Neural cell (in vitro differentiated cells): ENCODE results near the gene FHIT. TPM values are rescaled to one million over a fixed set of nuclear protein-coding genes. Genes with fewer than 3 reads are reported as not detected.

Experiments
- H2AFZ ChIP-seq: fragments of 200-600, 300-800 bp; sonication (generic), shearing (Covaris generic); 2 replicates; pipeline ENCODE4 v1.6.0; 2014; ENCODE audit warnings: low read depth, mild to moderate bottlenecking, antibody characterized with exemption, low read length, moderate library complexity
- H3F3A ChIP-seq: fragments of 200-600 bp; shearing (Covaris generic); 2 replicates; pipeline ENCODE4 v1.6.1; 2016; ENCODE audit warnings: mild to moderate bottlenecking, moderate library complexity, mixed read lengths, antibody characterized with exemption, low read length; ENCODE audit not compliant: insufficient read depth, poor library complexity, severe bottlenecking
- H3K27ac ChIP-seq: fragments of 200-600, 300-800 bp; sonication (generic), shearing (Covaris generic); 2 replicates; pipeline ENCODE4 v1.5.1; 2014; ENCODE audit warnings: mild to moderate bottlenecking, low read length, moderate library complexity
- H3K27me3 ChIP-seq: fragments of 300-800, 200-600 bp; sonication (generic), shearing (Covaris generic); 2 replicates; pipeline ENCODE4 v1.6.0; 2014; ENCODE audit warnings: mild to moderate bottlenecking, low read depth, low read length, moderate library complexity; ENCODE audit not compliant: insufficient read depth
- H3K36me3 ChIP-seq: fragments of 300-800, 200-600 bp; sonication (generic), shearing (Covaris generic); 2 replicates; pipeline ENCODE4 v1.5.1; 2014; ENCODE audit warnings: mild to moderate bottlenecking, antibody characterized with exemption, low read length, moderate library complexity; ENCODE audit not compliant: insufficient read depth
- H3K4me2 ChIP-seq: fragments of 300-800, 200-600 bp; sonication (generic), shearing (Covaris generic); 2 replicates; pipeline ENCODE4 v1.6.0; 2014; ENCODE audit warnings: mild to moderate bottlenecking, low read length
- H3K4me3 ChIP-seq: fragments of 300-800, 200-600 bp; sonication (generic), shearing (Covaris generic); 2 replicates; pipeline ENCODE4 v1.5.1; 2014; ENCODE audit warnings: mild to moderate bottlenecking, low read length, moderate library complexity
- H3K79me2 ChIP-seq: fragments of 200-600 bp; shearing (Covaris generic); replicated peaks from 2 replicates; pipeline ENCODE4 v1.6.0; 2014; ENCODE audit warnings: mild to moderate bottlenecking, low read length, moderate library complexity; ENCODE audit not compliant: insufficient read depth
- H3K9ac ChIP-seq: fragments of 300-800, 200-600 bp; sonication (generic), shearing (Covaris generic); 2 replicates; pipeline ENCODE4 v1.6.1; 2016; ENCODE audit warnings: mild to moderate bottlenecking, low read length, mixed read lengths
- H3K9me2 ChIP-seq: fragments of 200-600 bp; shearing (Covaris generic); 2 replicates; pipeline ENCODE4 v1.6.1; 2016; ENCODE audit warnings: mild to moderate bottlenecking, low read length, mixed read lengths; ENCODE audit not compliant: insufficient read depth
- H3K9me3 ChIP-seq: fragments of 200-600, 300-800 bp; sonication (generic), shearing (Covaris generic); 2 replicates; pipeline ENCODE4 v1.6.1; 2016; ENCODE audit warnings: mild to moderate bottlenecking, mixed run types, low read length, moderate library complexity, mixed read lengths
- H4K20me1 ChIP-seq: fragments of 200-600 bp; shearing (Covaris generic); 2 replicates; pipeline ENCODE4 v1.6.1; 2016; ENCODE audit warnings: mild to moderate bottlenecking, mixed run types; ENCODE audit not compliant: insufficient read depth
- CTCF ChIP-seq: fragments of 450-650 bp; IDR thresholded peaks from 2 replicates; pipeline ENCODE4 v1.5.1; 2014; ENCODE audit warnings: antibody characterized with exemption, mild to moderate bottlenecking, moderate library complexity; ENCODE audit not compliant: poor library complexity, severe bottlenecking
- EP300 ChIP-seq: fragments of 450-650 bp; conservative IDR thresholded peaks from 2 replicates; pipeline ENCODE4 v1.6.1; 2014; ENCODE audit warnings: antibody characterized with exemption, mild to moderate bottlenecking, moderate library complexity; ENCODE audit not compliant: poor library complexity, severe bottlenecking
- EZH2 ChIP-seq: fragments of 200-600, 300-800 bp; shearing (Covaris generic), sonication (generic); IDR thresholded peaks from 2 replicates; pipeline ENCODE4 v1.6.1; 2014; ENCODE audit warnings: antibody characterized with exemption, low read length, borderline replicate concordance, mild to moderate bottlenecking; ENCODE audit not compliant: insufficient read depth, poor library complexity, severe bottlenecking
- MXI1 ChIP-seq: fragments of 450-650 bp; conservative IDR thresholded peaks from 2 replicates; pipeline ENCODE4 v1.6.1; 2014; ENCODE audit warnings: antibody characterized with exemption, mild to moderate bottlenecking; ENCODE audit not compliant: poor library complexity, severe bottlenecking
- POLR2AphosphoS5 ChIP-seq: IDR thresholded peaks from 2 replicates; pipeline ENCODE4 v1.6.1; 2012
- RAD21 ChIP-seq: fragments of 450-650 bp; conservative IDR thresholded peaks from 2 replicates; pipeline ENCODE4 v1.6.1; 2014; ENCODE audit warnings: antibody characterized with exemption, mild to moderate bottlenecking, moderate library complexity
- REST ChIP-seq: IDR thresholded peaks from 2 replicates; pipeline ENCODE4 v1.6.1; 2012; ENCODE audit warnings: borderline replicate concordance
- SMC3 ChIP-seq: fragments of 450-650 bp; conservative IDR thresholded peaks from 2 replicates; pipeline ENCODE4 v1.6.1; 2014; ENCODE audit warnings: antibody characterized with exemption, mild to moderate bottlenecking, moderate library complexity; ENCODE audit not compliant: poor library complexity
- TAF1 ChIP-seq: IDR thresholded peaks from 2 replicates; pipeline ENCODE4 v1.6.1; 2012; ENCODE audit warnings: low read depth
- polyA plus RNA-seq: library from polyadenylated mRNA; depleted of rRNA; stranded (reverse); fragments of >200 nt; gene quantifications from 2 replicates; pipeline ENCODE4 v1.2.3, GENCODE V29; 2014

Gene FHIT
- polyA plus RNA-seq, 1 donor from 2014 or later, result not detected

GRCh38 chr3:59786374-59786773, 1464.9 kb downstream of the FHIT start:
- Histone ChIP-seq H3K4me2 (no peak overlapping the region), H3K36me3 (no peaks in the 10 kb centered on the region), H3K27ac (no peak overlapping the region), H3K4me3 (no peak overlapping the region), H3K79me2 (no peaks in the 10 kb centered on the region), H3K9ac (no peak overlapping the region), H2AFZ (no peak overlapping the region), H3K9me3 (no peaks in the 10 kb centered on the region), H3K9me2 (no peaks in the 10 kb centered on the region), H3F3A (no peaks in the 10 kb centered on the region), H4K20me1 (no peaks in the 10 kb centered on the region), H3K27me3 (no peaks in the 10 kb centered on the region)
- TF ChIP-seq MXI1 (no peak), SMC3 (no peak), POLR2AphosphoS5 (peak; percentile 22), EP300 (peak; percentile 17), EZH2 (no peak), CTCF (no peak), TAF1 (no peak), REST (peak; percentile 42), RAD21 (no peak)

- Histone ChIP-seq H3K9me3 (no peaks in the 10 kb centered on the region), H2AFZ (no peak overlapping the region), H3K79me2 (no peaks in the 10 kb centered on the region), H4K20me1 (no peaks in the 10 kb centered on the region), H3K4me2 (no peak overlapping the region), H3K27ac (no peak overlapping the region), H3K9me2 (no peaks in the 10 kb centered on the region), H3K4me3 (no peak overlapping the region), H3K27me3 (no peaks in the 10 kb centered on the region), H3K9ac (no peak overlapping the region), H3F3A (no peaks in the 10 kb centered on the region), H3K36me3 (no peaks in the 10 kb centered on the region)
- TF ChIP-seq EP300 (no peak), EZH2 (no peak), POLR2AphosphoS5 (no peak), CTCF (no peak), MXI1 (no peak), REST (no peak), TAF1 (no peak), RAD21 (no peak), SMC3 (no peak)
Observed at GRCh38 chr3:59784164-59784563, 1467.1 kb downstream of the FHIT start.
